GOT3 (cell line): Measurements from ENCODE around the gene ZNF184.
"Not testable (repeated sequence)": the region's sequence is repeated elsewhere in the genome, so short reads cannot be mapped to it uniquely, and the experiment has no call there.

Experiments used
- DNase-seq: peaks from one replicate; lab custom pipeline; 2025; ENCODE audit warnings: mixed read lengths; lab: John Stamatoyannopoulos, UW

Gene ZNF184

GRCh38 chr6:27424851-27425250, 48.1 kb downstream of the ZNF184 start:
- DNase-seq: not testable (repeated sequence)

- DNase-seq: no peak
These were observed 50.1 kb downstream of the ZNF184 start for GRCh38 chr6:27422651-27423332.

GRCh38 chr6:27419363-27419762, 53.5 kb downstream of the ZNF184 start:
- DNase-seq: no peak

GRCh38 chr6:27415898-27416297, 57.0 kb downstream of the ZNF184 start:
- DNase-seq: no peak

GRCh38 chr6:27414996-27415395, 57.9 kb downstream of the ZNF184 start:
- no peak for DNase-seq

- no peak for DNase-seq
These were observed 58.6 kb downstream of the ZNF184 start for GRCh38 chr6:27414300-27414699.

GRCh38 chr6:27407153-27407814, 65.6 kb downstream of the ZNF184 start:
- no peak for DNase-seq

- DNase-seq: no peak
These were observed 66.8 kb downstream of the ZNF184 start for GRCh38 chr6:27406085-27406484.

- DNase-seq: no peak
These were observed 71.8 kb downstream of the ZNF184 start for GRCh38 chr6:27400877-27401642.
